Neuronal stem cell (in vitro differentiated cells): ENCODE data around the gene HERC4.

Source experiments
- DNase-seq: peaks from one replicate; pipeline ENCODE4 v3.0.0-alpha.2; 2013; ENCODE audit warnings: low spot score
- H2AFZ ChIP-seq: one replicate; pipeline ENCODE4 v1.6.1; 2013; ENCODE audit warnings: mild to moderate bottlenecking, low read length, inconsistent platforms
- H2AK5ac ChIP-seq: 2 replicates; pipeline ENCODE4 v1.6.1; 2013; ENCODE audit warnings: low read depth, mild to moderate bottlenecking, inconsistent platforms, low read length, moderate library complexity, mixed read lengths
- H2BK120ac ChIP-seq: 2 replicates; pipeline ENCODE4 v1.6.1; 2013; ENCODE audit warnings: low read depth, mild to moderate bottlenecking, inconsistent platforms, low read length, moderate library complexity, mixed read lengths
- H2BK12ac ChIP-seq: one replicate; pipeline ENCODE4 v1.6.1; 2013; ENCODE audit warnings: low read length, inconsistent platforms
- H2BK15ac ChIP-seq: 2 replicates; pipeline ENCODE4 v1.6.1; 2013; ENCODE audit warnings: mild to moderate bottlenecking, low read length, inconsistent platforms, mixed read lengths
- H2BK5ac ChIP-seq: one replicate; pipeline ENCODE4 v1.6.1; 2013; ENCODE audit warnings: inconsistent platforms, mild to moderate bottlenecking, low read length, moderate library complexity
- H3K14ac ChIP-seq: one replicate; pipeline ENCODE4 v1.6.1; 2013; ENCODE audit warnings: low read length, inconsistent platforms
- H3K18ac ChIP-seq: 2 replicates; pipeline ENCODE4 v1.6.1; 2013; ENCODE audit warnings: low read length, inconsistent platforms
- H3K23ac ChIP-seq: 2 replicates; pipeline ENCODE4 v1.6.1; 2013; ENCODE audit warnings: low read depth, mild to moderate bottlenecking, mixed read lengths, low read length, inconsistent platforms; ENCODE audit not compliant: poor library complexity
- H3K27ac ChIP-seq: replicated peaks from 3 replicates; pipeline ENCODE4 v1.5.1; 2013; ENCODE audit warnings: low read length, inconsistent platforms
- H3K27me3 ChIP-seq, 3 experiments: 2 replicates each; pipeline ENCODE4 v1.6.1; 2013; ENCODE audit warnings: low read length in 3 of 3, mild to moderate bottlenecking in 2 of 3, inconsistent platforms in 1 of 3, low read depth in 1 of 3, mixed read lengths in 1 of 3, moderate library complexity in 1 of 3; ENCODE audit not compliant: control insufficient read depth in 3 of 3, insufficient read depth in 3 of 3
- H3K36me3 ChIP-seq, 2 donors: replicated peaks in 1 of 2; 2 replicates each; pipeline ENCODE4 v1.6.1; 2013; ENCODE audit warnings: low read length in 2 of 2; ENCODE audit not compliant: control insufficient read depth in 2 of 2, insufficient read depth in 2 of 2
- H3K4ac ChIP-seq: 2 replicates; pipeline ENCODE4 v1.6.1; 2013; ENCODE audit warnings: inconsistent platforms, mild to moderate bottlenecking, low read length, moderate library complexity
- H3K4me1 ChIP-seq, 2 donors: 1 replicate in 1 of 2; 2 replicates in 1 of 2; pipeline ENCODE4 v1.6.1; 2013; ENCODE audit warnings: low read length in 2 of 2, low read depth in 1 of 2; ENCODE audit not compliant: control insufficient read depth in 2 of 2, insufficient read depth in 1 of 2
- H3K4me2 ChIP-seq: one replicate; pipeline ENCODE4 v1.6.1; 2013; ENCODE audit warnings: mild to moderate bottlenecking, low read length, inconsistent platforms; ENCODE audit not compliant: insufficient read depth, poor library complexity, severe bottlenecking
- H3K4me3 ChIP-seq, 2 donors: 2 replicates each; pipeline ENCODE4 v1.5.1; 2013; ENCODE audit warnings: low read length in 2 of 2, mild to moderate bottlenecking in 2 of 2, inconsistent platforms in 1 of 2, moderate library complexity in 1 of 2
- H3K79me1 ChIP-seq: one replicate; pipeline ENCODE4 v1.6.1; 2013; ENCODE audit warnings: low read depth, mild to moderate bottlenecking, inconsistent platforms, low read length, moderate library complexity
- H3K9ac ChIP-seq: one replicate; pipeline ENCODE4 v1.6.1; 2013; ENCODE audit warnings: mild to moderate bottlenecking, low read depth, low read length, inconsistent platforms; ENCODE audit not compliant: poor library complexity
- H3K9me3 ChIP-seq, 2 donors: replicated peaks in 1 of 2; 2 replicates each; pipeline versions ENCODE3 to v1.6.1; 2013; ENCODE audit warnings: low read length in 2 of 2, mild to moderate bottlenecking in 2 of 2, inconsistent platforms in 1 of 2, low read depth in 1 of 2, mixed read lengths in 1 of 2, moderate library complexity in 1 of 2; ENCODE audit not compliant: control insufficient read depth in 2 of 2, insufficient read depth in 1 of 2
- H4K8ac ChIP-seq: one replicate; pipeline ENCODE4 v1.6.1; 2013; ENCODE audit warnings: low read depth, mild to moderate bottlenecking, inconsistent platforms, low read length, moderate library complexity
- H4K91ac ChIP-seq: one replicate; pipeline ENCODE4 v1.6.1; 2013; ENCODE audit warnings: low read length, low read depth, mild to moderate bottlenecking, inconsistent platforms; ENCODE audit not compliant: poor library complexity
- WGBS, 2 donors: extraction: QIAGEN DNeasy Blood & Tissue Kit; methylation state at CpG; one replicate each; pipeline ENCODE4 v1.1.7; 2013; ENCODE audit warnings: missing lambda C conversion rate in 2 of 2, mixed read lengths in 1 of 2; ENCODE audit not compliant: insufficient read length in 2 of 2, insufficient replicate concordance in 1 of 2; ENCODE audit errors: extremely low coverage in 2 of 2; 5-methylcytosine and 5-hydroxymethylcytosine counted together

The HERC4 gene

DNA sequence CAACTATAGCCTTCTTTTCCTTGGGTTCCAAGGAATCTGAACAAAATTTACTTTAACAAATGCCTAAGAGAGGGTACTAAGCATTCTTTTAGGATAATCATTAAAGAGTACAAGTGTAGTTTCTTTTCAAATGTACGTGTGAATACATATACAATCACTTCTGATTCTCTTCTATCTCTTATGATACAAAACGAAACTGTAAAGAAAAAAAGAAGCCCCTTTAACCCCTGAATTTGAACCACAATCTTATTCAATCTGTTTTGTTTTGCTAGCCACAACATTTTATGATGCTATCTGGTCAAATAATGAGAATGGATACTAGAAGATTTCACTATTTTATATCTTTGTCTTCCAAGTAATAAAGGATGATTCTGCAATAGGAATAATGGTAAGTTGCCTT lies 141.9 kb downstream of the HERC4 start:
- Histone ChIP-seq H2BK15ac (no peak overlapping the region), H3K36me3 (peaks cover 2 to 58% of the 10 kb centered on the region in 2 donors), H3K4me2 (no peak overlapping the region), H3K27ac (no peak overlapping the region), H2AK5ac (no peak overlapping the region), H2BK120ac (no peak overlapping the region), H3K27me3 (no peaks in the 10 kb centered on the region), H3K14ac (no peak overlapping the region), H3K4me3 (no peak overlapping the region), H2BK12ac (no peak overlapping the region), H4K91ac (no peak overlapping the region), H3K18ac (no peak overlapping the region), H3K9ac (no peak overlapping the region), H2AFZ (no peak overlapping the region), H3K9me3 (no peaks in the 10 kb centered on the region), H3K4me1 (no peaks in the 10 kb centered on the region), H3K79me1 (no peaks in the 10 kb centered on the region), H3K4ac (no peak overlapping the region), H4K8ac (no peak overlapping the region), H3K23ac (no peak overlapping the region), H2BK5ac (no peak overlapping the region)
- WGBS, 2 donors = no CpG with 5 or more reads among the region's 2 CpGs
- no peak for DNase-seq

DNA sequence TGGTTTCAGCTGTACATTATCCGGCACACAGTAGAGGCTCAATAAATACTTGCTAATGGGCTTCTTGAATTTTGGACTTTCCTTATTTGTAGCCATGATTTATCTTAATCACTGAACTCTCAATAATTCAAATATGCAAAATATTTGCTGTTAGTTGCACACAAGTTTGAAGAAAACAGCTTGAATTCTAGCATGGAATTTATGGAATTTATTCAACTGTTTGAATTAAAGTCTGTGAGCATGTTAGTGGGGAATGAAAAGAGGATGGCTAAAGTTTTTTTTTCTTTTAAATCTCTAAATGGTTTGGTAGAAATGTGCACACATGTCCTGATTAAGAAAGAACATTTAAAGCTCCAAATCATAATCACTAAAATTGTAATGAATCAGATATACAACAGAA lies 148.1 kb downstream of the HERC4 start:
- Histone ChIP-seq H4K8ac (no peak overlapping the region), H3K27ac (no peak overlapping the region), H2BK120ac (no peak overlapping the region), H4K91ac (no peak overlapping the region), H3K4me3 (no peak overlapping the region), H3K9ac (no peak overlapping the region), H3K14ac (no peak overlapping the region), H2BK15ac (no peak overlapping the region), H2BK5ac (no peak overlapping the region), H2AFZ (no peak overlapping the region), H3K18ac (no peak overlapping the region), H2BK12ac (no peak overlapping the region), H3K4ac (no peak overlapping the region), H3K79me1 (no peaks in the 10 kb centered on the region), H2AK5ac (no peak overlapping the region), H3K23ac (no peak overlapping the region), H3K4me1 (no peaks in the 10 kb centered on the region), H3K36me3 (peaks cover 0 to 54% of the 10 kb centered on the region in 2 donors), H3K9me3 (peaks cover 0 to 7% of the 10 kb centered on the region in 2 donors), H3K27me3 (no peaks in the 10 kb centered on the region), H3K4me2 (no peak overlapping the region)
- DNase-seq = no peak
- WGBS, 2 donors = no CpG with 5 or more reads among the region's 1 CpG

DNA sequence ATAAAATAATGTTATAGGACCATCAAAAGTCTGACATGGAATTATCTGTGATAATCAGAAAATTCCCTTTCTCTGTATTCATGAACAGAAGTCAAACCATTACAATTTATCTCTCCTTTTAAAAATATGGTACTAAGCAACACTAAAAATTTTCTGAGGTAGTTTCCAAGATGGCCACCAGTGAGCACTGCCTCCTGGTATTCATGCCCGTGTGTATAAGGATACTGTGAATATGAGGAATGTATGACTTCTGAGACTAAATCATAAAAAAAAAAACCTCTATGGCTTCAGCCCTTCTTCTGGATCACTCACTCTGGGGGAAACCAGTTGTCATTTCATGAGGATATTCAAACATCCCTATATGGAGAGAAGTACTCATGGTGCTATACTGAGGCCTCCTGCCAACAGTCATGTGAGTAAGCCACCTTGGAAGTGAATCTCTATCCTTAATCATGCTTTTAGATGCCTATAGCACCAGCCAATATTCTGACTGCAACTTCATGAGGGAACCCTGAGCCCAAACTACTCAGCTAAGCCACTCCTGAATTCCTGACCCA lies 149.6 kb downstream of the HERC4 start:
- H2AK5ac ChIP-seq = no peak overlapping the region
- no peak overlapping the region for H3K9ac ChIP-seq
- H2BK15ac ChIP-seq = no peak overlapping the region
- no peak overlapping the region for H3K14ac ChIP-seq
- H3K27ac ChIP-seq = no peak overlapping the region
- H2BK12ac ChIP-seq = no peak overlapping the region
- no peak overlapping the region for H3K4me3 ChIP-seq
- H4K8ac ChIP-seq = no peak overlapping the region
- no peak overlapping the region for H3K4ac ChIP-seq
- DNase-seq = no peak
- no peaks in the 10 kb centered on the region for H3K27me3 ChIP-seq
- H3K79me1 ChIP-seq = no peaks in the 10 kb centered on the region
- H2AFZ ChIP-seq = no peak overlapping the region
- no peaks in the 10 kb centered on the region for H3K4me1 ChIP-seq
- H3K36me3 ChIP-seq = peaks cover 0 to 44% of the 10 kb centered on the region in 2 donors
- no peak overlapping the region for H4K91ac ChIP-seq
- H3K4me2 ChIP-seq = no peak overlapping the region
- H3K9me3 ChIP-seq = peaks cover 0 to 7% of the 10 kb centered on the region in 2 donors
- H3K18ac ChIP-seq = no peak overlapping the region
- WGBS, 2 donors = no CpG with 5 or more reads among the region's 1 CpG
- no peak overlapping the region for H2BK5ac ChIP-seq
- H3K23ac ChIP-seq = no peak overlapping the region
- no peak overlapping the region for H2BK120ac ChIP-seq

DNA sequence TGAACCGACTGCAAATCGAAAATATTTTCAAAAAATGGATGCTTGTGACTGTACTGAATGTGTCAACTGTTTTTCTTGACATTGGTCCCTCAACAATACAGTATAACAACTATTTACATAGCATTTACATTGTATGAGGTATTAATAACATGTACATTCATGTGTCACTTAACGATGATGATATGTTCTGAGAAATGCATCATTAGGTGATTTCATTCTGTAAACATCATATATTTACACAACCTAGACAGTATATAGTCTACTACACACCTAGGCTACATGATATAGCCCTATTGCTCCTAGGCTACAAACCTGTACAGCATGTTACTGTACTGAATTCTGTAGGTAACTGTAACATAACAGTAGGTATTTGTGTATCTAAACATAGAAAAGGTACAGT lies 150.9 kb downstream of the HERC4 start:
- Histone ChIP-seq H2BK120ac (no peak overlapping the region), H2BK5ac (no peak overlapping the region), H3K4ac (no peak overlapping the region), H2AK5ac (no peak overlapping the region), H3K9me3 (peaks cover 0 to 7% of the 10 kb centered on the region in 2 donors), H3K9ac (no peak overlapping the region), H2BK15ac (no peak overlapping the region), H3K4me1 (no peaks in the 10 kb centered on the region), H3K79me1 (no peaks in the 10 kb centered on the region), H3K27me3 (no peaks in the 10 kb centered on the region), H3K14ac (no peak overlapping the region), H2AFZ (no peak overlapping the region), H3K27ac (no peak overlapping the region), H3K23ac (no peak overlapping the region), H3K36me3 (peaks cover 0 to 47% of the 10 kb centered on the region in 2 donors), H2BK12ac (no peak overlapping the region), H4K8ac (no peak overlapping the region), H3K4me3 (no peak overlapping the region), H4K91ac (no peak overlapping the region), H3K4me2 (no peak overlapping the region), H3K18ac (no peak overlapping the region)
- WGBS, 2 donors = no CpG with 5 or more reads among the region's 3 CpGs
- DNase-seq = no peak
